Measurements from ENCODE around the gene DCBLD2. TPM values are rescaled to one million over a fixed set of nuclear protein-coding genes. Genes with fewer than 3 reads are reported as not detected.
A peak's percentile ranks its signal among the peaks of the same experiment; 100 is the strongest.
"Not testable (repeated sequence)": the region's sequence is repeated elsewhere in the genome, so short reads cannot be mapped to it uniquely, and the experiment has no call there.

The DCBLD2 gene
- total RNA-seq, 1 experiment from 2014 or later = 265 TPM

GRCh38 chr3:98857258-98857657 lies 44.2 kb downstream of the DCBLD2 start:
- Histone ChIP-seq H4K20me1 (ENCODE audit: low read length) (peaks cover 32% of the 10 kb centered on the region), H3K4me1 (ENCODE audit: insufficient read depth, low read length) (peaks cover 13% of the 10 kb centered on the region), H3K36me3 (ENCODE audit: low read depth, low read length) (peaks cover 45% of the 10 kb centered on the region), H3K79me2 (ENCODE audit: low read length) (peaks cover 90% of the 10 kb centered on the region)
- H3K9me3 ChIP-seq (ENCODE audit: low read length); intact Hi-C loops (cut with micrococcal nuclease); DNase-seq; H2AFZ ChIP-seq (ENCODE audit: low read length); H3K4me3 ChIP-seq (ENCODE audit: low read length); ATAC-seq; H3K4me2 ChIP-seq (ENCODE audit: low read length); H3K9me2 ChIP-seq (replicated peaks; ENCODE audit: low read length); BruUV-seq (replicated peaks); H3K27me3 ChIP-seq (ENCODE audit: low read length); CTCF ChIA-PET; H3K9ac ChIP-seq (ENCODE audit: low read length); H3F3A ChIP-seq (ENCODE audit: low read length, unreplicated experiment); H3K27ac ChIP-seq (ENCODE audit: low read length): not testable (repeated sequence)
- POLR2A ChIA-PET (ENCODE audit: unreplicated experiment) = interaction anchor here (0.6 to 1.2 kb wide), 2 partner anchors 33 to 44 kb away, joined by 3 to 12 read pairs; partner anchors contain the start of gene DCBLD2

- POLR2A ChIA-PET (ENCODE audit: unreplicated experiment) = interaction anchor here (0.6 kb wide), 1 partner anchor 33 kb away, joined by 3 read pairs; no protein-coding TSS in a partner anchor
- ATAC-seq (no peak), DNase-seq (no peak)
- BruUV-seq (replicated peaks) = no TSS peak
- no peak overlapping the region for H3K9ac ChIP-seq (ENCODE audit: low read length)
- H3K4me2 ChIP-seq (ENCODE audit: low read length) = no peak overlapping the region
- no peak for TF ChIP-seq EZH2phosphoT487 (IDR thresholded peaks at IDR 0.05; ENCODE audit: borderline replicate concordance, low read length)
- peaks cover 13% of the 10 kb centered on the region for H3K4me1 ChIP-seq (ENCODE audit: insufficient read depth, low read length)
- H4K20me1 ChIP-seq (ENCODE audit: low read length) = peaks cover 32% of the 10 kb centered on the region
- peaks cover 8% of the 10 kb centered on the region for H3F3A ChIP-seq (ENCODE audit: low read length, unreplicated experiment)
- H3K27ac ChIP-seq (ENCODE audit: low read length) = no peak overlapping the region
- H3K9me3 ChIP-seq (ENCODE audit: low read length) = no peaks in the 10 kb centered on the region
- CTCF ChIA-PET = no interaction called here
- H3K27me3 ChIP-seq (ENCODE audit: low read length) = no peaks in the 10 kb centered on the region
- intact Hi-C loops (cut with micrococcal nuclease) = no loop called here
- H2AFZ ChIP-seq (ENCODE audit: low read length) = no peak overlapping the region
- no peaks in the 10 kb centered on the region for H3K9me2 ChIP-seq (replicated peaks; ENCODE audit: low read length)
- H3K79me2 ChIP-seq (ENCODE audit: low read length) = peaks cover 94% of the 10 kb centered on the region
- H3K36me3 ChIP-seq (ENCODE audit: low read depth, low read length) = peaks cover 45% of the 10 kb centered on the region
- no peak overlapping the region for H3K4me3 ChIP-seq (ENCODE audit: low read length)
Observed at GRCh38 chr3:98856724-98857123, 44.8 kb downstream of the DCBLD2 start.

- no peak for TF ChIP-seq EZH2phosphoT487 (IDR thresholded peaks at IDR 0.05; ENCODE audit: borderline replicate concordance, low read length)
- TF ChIP-seq CTCF (conservative IDR thresholded peaks at IDR 0.05; ENCODE audit: low read depth, low read length) = no peak
- TF ChIP-seq EZH2 (IDR thresholded peaks at IDR 0.05; ENCODE audit: low read length, unreplicated experiment) = no peak
- peaks cover 16% of the 10 kb centered on the region for H3K4me1 ChIP-seq (ENCODE audit: insufficient read depth, low read length)
- peaks cover 95% of the 10 kb centered on the region for H3K79me2 ChIP-seq (ENCODE audit: low read length)
- DNase-seq (peak; percentile 86), ATAC-seq (peak; percentile 88)
- 0 out of 2 replicates have a peak overlapping the region, but pooled peaks have one; percentile 5 for H3K27ac ChIP-seq (ENCODE audit: low read length)
- H3K9ac ChIP-seq (ENCODE audit: low read length) = no peak overlapping the region
- no peak overlapping the region for H2AFZ ChIP-seq (ENCODE audit: low read length)
- H3K4me3 ChIP-seq (ENCODE audit: low read length) = no peak overlapping the region
- H3K9me2 ChIP-seq (replicated peaks; ENCODE audit: low read length) = no peaks in the 10 kb centered on the region
- peaks cover 32% of the 10 kb centered on the region for H4K20me1 ChIP-seq (ENCODE audit: low read length)
- BruUV-seq (replicated peaks) = no TSS peak
- peaks cover 8% of the 10 kb centered on the region for H3F3A ChIP-seq (ENCODE audit: low read length, unreplicated experiment)
- H3K36me3 ChIP-seq (ENCODE audit: low read depth, low read length) = peaks cover 45% of the 10 kb centered on the region
- ChIA-PET CTCF (no interaction called here), POLR2A (ENCODE audit: unreplicated experiment) (no interaction called here)
- H3K9me3 ChIP-seq (ENCODE audit: low read length) = no peaks in the 10 kb centered on the region
- H3K4me2 ChIP-seq (ENCODE audit: low read length) = 0 out of 2 replicates have a peak overlapping the region, but pooled peaks have one; percentile 5
- no peaks in the 10 kb centered on the region for H3K27me3 ChIP-seq (ENCODE audit: low read length)
- intact Hi-C loops (cut with micrococcal nuclease) = no loop called here
Observed at GRCh38 chr3:98855806-98856400, 45.6 kb downstream of the DCBLD2 start.
